Stimulated activated naive CD8-positive, alpha-beta T cell treated with anti-CD3 and anti-CD28 coated beads, Interleukin-15, Interleukin-2, amounts not matched to agents 100 U/mL and 50 U/mL, for 24 hours (primary cell): ENCODE results near the gene PRIM2.
"Not testable (repeated sequence)": the region's sequence is repeated elsewhere in the genome, so short reads cannot be mapped to it uniquely, and the experiment has no call there.

Experiments used
- ATAC-seq: fragments of 150-1000 bp; cut with Tn5 transposase; one replicate; pipeline ENCODE4 v1.10.0; 2021
- DNase-seq: peaks from one replicate; pipeline ENCODE4 v3.0.0; 2021

The PRIM2 gene

DNA sequence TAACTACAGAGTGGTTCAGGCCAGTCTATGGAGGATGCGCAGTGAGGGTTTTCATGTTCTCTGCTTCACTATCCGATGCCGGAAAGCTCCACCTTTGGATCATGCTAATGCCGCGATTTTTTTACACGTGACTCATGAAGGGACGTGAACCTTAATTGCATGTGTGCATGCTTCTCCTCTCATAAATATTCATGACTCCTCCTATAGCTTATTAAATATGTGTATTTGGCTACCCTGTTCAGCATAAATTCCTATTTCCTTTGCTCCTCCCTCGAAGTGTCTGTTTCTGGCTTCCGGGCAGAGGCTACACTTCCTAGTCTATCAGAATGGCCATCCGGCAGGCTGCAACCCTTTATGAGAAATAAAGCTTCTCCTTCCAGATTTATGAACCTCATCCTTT lies 185.0 kb downstream of the PRIM2 start:
- DNase-seq, ATAC-seq: not testable (repeated sequence)

DNA sequence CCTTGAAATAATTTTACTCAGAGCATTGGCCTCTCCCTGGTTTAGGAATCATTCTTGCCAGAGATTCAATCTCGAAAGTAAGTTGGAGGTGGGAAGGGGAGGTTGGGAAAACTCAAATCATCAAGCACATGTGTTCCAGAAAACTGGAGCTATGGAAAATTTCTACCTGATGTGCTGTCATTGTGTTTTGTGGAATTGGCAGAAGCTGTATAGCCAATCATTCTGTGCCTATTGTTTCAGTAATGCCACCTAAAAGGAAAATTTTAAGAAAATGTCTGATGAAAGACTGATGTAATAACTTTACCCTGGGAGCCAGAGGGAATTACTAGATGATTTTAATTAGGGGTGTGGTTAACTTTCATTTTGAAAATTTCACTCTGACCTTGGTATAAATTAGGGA lies 187.8 kb downstream of the PRIM2 start:
- DNase-seq, result not testable (repeated sequence)

DNA sequence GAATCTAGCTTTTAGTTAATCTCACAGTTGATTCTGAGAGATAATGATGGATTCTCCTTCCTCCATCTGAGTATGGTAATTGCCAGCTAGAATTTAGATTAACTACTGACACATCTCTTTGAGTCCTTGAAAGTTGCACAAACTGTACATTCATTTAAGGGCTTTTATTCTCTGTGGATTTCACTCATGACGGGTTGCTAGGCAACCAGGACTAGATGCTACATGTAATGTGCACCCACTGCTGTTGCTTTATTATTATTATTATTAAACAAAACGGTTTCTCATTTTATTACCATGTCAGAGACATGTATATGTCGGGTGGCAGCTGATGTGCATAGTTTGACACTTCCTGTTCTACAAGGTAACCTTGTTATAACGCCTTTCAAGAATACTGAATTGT lies 193.0 kb downstream of the PRIM2 start:
- not testable (repeated sequence) for DNase-seq, ATAC-seq

More for the DNA sequence above, 187.8 kb downstream of the PRIM2 start:
- not testable (repeated sequence) for ATAC-seq

DNA sequence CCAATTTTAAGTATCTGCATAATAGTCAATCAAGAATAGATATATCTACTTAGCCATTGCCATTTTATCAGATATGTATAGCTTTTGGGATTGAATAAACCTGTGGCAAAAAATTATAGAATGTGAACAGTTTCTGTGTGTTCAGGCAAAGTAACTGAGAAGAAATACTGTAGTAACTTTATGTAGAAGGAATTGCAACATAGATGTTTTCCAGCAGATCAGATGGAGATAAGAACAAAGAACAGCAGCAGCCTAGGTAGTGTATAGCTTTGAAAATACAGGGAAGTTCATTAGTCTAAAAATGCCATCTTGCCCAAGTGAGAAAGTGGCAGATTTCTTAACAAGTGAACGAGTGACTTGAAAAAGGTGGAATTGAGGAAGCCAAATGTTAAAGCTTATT lies 197.7 kb downstream of the PRIM2 start:
- ATAC-seq, DNase-seq: not testable (repeated sequence)

DNA sequence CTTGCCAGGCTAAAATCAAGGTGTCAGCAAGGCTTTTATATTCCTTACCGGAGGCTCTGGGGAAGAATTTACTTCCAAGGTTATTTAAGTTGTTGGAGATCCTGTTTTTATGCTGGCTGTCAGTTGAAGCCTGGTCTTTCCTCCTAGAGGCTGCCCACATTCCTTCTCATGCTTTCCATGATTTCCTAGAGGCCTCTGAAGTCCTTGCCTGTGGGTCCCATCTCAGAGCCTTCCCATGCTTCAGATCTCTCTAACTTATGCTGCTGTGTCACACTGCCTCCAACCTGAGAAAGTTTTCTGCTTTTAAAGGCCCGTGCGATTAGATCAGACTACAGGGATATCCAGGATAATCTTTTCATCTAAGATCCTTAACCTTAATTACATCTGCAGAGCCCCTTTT lies 198.4 kb downstream of the PRIM2 start:
- not testable (repeated sequence) for DNase-seq, ATAC-seq

DNA sequence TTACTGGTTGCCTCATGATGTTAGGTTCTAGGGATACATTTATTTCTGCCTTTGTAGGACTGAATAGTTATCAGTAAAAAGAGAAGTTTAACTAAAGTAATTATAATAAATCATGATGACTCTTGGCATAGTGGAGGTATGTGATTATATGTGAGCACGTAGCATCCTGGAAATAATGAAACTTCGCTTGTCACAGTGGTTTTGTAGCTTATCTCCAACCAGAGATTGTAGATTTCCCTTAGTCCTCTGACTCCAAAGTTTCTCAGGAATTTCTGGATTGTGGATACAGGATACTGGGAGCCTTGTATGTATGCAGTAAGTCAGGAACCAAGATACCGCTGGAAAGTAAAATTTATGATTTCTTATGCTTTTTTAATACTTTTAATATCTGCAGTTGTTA lies 199.3 kb downstream of the PRIM2 start:
- DNase-seq, ATAC-seq: not testable (repeated sequence)

DNA sequence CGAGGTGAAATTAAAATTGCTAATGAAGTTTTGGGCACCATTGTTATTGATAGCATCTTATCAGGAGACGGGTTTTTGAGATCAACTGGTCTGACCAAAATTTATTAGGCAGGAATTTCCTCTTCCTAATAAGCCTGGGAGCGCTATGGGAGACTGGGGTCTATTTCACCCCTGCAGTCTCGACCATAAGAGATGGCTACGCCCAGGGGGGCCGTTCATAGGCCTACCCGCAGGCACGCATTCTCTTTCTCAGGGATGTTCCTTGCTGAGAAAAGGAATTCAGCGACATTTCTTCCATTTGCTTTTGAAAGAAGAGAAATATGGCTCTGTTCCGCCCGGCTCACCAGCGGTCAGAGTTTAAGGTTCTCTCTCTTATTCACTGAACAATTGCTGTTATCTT lies 201.8 kb downstream of the PRIM2 start:
- ATAC-seq, DNase-seq: not testable (repeated sequence)

DNA sequence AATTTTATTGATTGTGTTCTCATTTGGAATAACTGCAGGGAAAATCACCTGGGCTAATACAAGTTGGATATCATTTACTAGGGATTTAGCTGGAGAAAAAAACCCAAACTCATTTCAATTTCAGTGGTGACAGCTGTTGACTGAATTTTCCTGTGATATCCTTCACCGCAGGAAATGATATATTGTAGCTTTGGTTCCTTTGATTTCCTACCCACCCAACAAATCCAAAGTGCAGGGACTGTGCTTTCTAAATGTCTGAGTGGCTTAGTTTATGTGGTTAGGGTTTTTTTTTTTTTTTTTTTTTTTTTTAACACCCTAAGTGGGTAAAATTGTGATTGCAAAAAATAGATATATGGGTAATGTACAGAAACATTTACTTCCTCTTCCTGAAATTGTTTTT lies 203.7 kb downstream of the PRIM2 start:
- DNase-seq, result not testable (repeated sequence)

DNA sequence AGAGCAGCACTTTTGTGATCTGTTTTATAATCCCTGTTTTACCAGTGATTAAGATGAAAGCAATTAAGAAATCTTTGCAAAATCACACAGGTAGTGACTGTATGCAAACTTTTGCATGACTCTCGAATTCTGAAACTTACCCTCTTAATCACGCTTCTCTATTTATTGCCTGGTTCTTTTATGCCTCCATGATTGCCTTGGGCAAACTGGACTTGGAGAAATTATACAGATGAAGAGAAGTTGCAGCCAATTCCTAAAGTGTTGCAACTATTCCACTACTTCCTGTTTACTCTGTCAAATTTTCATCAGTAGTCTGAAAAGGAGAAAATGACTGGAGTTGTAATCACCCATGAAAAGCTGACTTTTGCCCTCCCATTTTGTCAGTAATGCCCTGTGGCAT lies 205.8 kb downstream of the PRIM2 start:
- not testable (repeated sequence) for DNase-seq, ATAC-seq

More for the DNA sequence above, 203.7 kb downstream of the PRIM2 start:
- not testable (repeated sequence) for ATAC-seq

DNA sequence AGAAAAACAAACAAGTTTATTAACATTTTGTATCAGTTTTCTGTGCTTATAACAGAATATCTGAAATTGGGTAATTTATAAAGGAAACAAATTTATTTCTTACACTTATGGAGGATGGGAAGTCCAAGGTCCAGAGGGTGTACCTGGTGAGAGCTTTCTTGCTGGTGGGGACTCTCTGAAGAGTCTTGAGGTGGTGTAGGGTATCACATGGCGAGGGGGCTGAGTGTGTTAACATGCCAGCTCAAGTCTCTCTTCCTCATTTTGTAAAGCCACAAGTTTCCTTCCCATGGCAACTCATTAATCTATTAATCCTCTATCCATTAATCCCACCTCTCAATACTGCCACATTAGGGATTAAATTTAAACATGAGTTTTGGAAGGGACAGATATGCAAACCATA lies 212.3 kb downstream of the PRIM2 start:
- DNase-seq, ATAC-seq: not testable (repeated sequence)

DNA sequence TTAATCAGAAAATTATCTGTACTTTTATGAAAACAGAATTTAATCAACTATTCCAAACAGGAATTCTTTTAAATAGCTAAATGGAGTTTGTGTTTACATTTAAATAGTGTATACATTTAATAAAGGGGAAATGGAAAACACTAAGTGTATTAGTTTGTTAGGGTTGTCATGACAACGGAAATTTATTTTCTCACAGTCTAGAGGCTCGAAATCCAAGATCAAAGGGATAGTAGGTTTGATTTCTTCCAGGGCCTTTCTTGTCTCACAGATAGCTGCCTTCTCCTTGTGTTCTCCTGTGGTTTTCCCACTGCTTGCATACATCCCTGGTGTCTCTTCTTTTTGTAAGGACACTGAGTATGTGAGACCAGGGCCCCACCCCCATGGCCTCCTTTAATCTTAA lies 215.2 kb downstream of the PRIM2 start:
- DNase-seq, ATAC-seq: not testable (repeated sequence)

DNA sequence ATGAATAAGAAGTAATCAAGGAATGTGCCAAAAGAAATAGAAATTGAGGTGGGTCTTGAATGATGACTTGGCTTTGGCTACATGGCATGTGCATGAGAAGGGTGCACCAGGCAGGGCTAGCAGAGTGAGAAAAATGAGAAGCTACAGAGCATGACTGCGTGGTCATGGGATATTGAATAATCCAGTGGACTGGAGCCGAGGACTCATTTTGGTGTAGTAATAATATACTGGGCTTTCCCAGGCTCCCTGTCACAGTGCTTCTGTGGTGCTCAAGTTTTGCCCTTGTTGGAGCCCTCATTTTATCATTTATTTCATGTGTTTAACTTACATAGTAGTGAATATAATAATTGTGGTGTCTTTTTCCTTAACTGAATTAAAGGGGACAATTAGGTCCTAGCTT lies 217.7 kb downstream of the PRIM2 start:
- not testable (repeated sequence) for DNase-seq, ATAC-seq

DNA sequence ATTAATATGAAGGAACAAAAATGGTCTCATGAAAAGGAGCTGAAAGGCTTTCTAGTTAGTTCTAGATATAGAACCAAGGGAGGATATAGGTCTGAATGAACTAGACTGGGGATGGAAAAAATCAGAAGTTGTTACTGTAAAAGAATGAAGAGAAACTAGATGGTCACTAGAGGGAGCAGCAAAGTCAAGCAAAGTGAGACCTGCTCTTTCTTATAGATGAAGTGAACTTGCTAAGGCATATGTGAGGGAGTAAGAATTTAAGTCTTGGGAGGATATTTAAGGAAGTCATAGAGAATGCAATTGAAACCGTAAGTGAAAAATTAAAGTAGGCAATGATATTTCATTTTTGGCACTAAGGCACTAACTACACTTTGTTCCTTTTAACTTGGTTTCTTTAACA lies 218.6 kb downstream of the PRIM2 start:
- DNase-seq, ATAC-seq: not testable (repeated sequence)

DNA sequence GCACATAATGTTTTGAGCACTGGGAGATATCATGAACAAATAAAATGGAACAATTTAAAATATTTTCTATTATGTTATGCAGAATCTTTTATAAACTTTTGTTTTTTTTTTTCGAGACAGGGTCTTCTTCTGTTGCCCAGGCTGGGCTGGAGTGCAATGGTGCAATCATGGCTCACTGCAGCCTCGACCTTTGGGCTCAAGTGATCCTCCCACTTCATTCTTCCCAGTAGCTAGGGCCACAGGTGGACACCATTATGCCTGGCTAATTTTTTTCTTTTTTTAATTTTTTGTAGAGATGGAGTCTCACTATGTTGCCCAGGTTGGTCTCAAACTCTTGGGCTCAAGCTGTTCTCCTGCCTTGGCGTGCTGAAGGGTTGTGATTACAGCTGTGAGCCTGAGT lies 220.5 kb downstream of the PRIM2 start:
- not testable (repeated sequence) for ATAC-seq, DNase-seq

DNA sequence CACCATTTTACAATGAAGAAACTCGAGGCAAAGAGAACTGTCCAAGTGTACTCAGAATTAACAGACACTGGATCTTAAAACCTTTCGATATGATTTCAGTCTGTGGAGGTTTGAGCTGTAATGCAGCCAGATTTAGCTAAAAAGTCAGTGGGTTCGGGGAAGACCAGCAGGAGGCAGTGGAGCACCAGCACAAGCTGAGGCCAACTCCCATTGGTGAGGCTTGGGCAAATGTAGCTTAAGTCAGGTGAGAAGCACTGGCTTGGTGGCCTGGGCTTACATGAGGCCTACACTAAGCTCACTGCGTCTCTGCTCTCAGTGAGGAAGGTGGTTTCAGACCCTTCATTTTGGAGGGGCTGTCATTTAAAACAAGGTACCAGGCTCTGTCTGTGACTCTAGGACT lies 234.5 kb downstream of the PRIM2 start:
- not testable (repeated sequence) for DNase-seq, ATAC-seq

DNA sequence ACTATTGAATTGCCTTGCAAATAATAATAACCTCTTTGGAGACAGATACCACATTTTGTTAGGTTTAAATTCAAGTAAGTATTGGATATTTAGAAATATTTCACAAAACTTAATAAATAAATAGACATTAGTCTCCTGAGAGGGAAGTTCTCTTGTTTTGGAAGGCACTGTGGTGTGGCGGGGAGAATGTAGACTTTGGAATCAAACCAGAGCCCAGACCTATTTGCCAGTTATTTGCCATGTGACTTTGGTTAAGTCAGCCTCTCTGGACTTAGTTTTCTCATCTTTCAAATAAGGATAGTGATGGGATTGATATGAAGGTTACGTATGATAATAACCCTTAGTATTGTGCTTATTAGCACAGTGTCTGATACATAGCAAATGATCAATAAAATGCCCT lies 240.4 kb downstream of the PRIM2 start:
- ATAC-seq, DNase-seq: not testable (repeated sequence)

DNA sequence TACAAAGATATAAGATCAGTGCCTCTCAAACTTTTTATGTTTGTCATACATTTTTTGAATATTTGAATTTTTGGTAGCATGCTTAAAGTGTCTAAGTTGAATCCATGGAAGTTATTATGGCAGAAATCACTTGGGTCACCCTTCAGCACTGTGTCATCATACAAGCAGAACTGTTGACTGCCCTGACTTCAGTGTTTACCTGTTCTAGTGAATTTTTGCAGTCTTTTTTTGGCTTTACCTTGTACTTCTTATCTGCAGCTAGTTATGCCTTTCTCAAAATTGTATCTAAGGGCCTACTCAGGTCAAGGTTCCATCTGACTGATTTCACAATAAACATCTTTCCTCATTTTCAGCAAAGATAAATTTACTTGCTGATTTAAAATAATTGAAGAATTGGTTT lies 241.7 kb downstream of the PRIM2 start:
- DNase-seq, ATAC-seq: not testable (repeated sequence)

DNA sequence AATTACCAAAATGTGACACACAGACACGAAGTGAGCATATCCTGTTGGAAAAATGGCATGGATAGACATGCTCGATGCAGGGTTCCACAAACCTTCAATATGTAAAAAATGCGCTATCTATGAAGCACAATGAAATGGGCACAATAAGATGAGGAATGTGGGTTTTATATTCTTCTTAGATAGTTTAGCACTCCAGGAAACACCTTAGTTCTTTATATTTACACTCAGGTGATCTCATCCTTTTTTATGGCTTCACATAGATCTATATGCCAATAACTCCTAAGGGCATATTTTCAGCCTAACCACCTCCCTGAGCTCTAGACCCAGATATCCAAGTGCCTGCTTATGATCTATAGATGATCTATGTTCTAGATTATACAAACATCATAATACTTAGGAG lies 244.8 kb downstream of the PRIM2 start:
- not testable (repeated sequence) for ATAC-seq, DNase-seq

DNA sequence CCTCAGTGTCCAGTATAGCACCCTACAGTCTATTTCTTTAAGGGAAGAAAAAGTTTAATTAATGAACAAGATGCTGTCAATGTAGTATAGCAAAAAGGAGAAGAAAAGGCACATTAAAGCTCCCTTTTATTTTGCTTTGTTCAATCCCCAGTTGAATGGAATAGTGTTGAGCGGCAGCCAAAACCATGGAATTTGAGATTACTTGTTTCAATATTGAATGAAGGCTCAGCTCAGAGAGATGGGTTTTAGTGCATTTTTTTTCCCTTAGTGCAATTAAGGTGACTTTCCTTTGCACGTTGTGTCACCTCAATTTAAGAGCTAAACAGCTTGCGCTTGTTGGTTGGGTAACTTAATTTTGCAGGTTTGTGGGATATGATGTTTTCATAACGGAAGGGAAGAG lies 254.7 kb downstream of the PRIM2 start:
- not testable (repeated sequence) for DNase-seq, ATAC-seq

DNA sequence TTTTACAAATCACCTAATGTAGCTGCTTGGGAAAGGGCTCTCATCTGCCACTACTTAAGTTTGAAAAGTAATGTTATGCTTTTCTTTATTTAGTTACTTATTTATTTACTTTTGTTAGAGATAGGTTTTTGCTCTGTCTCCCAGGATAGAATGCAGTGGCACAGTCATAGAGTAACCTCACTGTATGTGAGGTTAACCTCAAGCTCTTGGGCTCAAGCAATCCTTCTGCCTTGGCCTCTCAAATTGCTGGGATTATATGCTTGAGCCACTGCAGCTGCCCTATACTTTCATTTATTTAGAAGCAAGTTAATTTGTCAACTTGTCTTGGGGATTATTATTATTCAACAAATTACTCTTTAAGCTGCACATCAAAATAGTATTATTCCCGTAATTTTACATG lies 255.4 kb downstream of the PRIM2 start:
- not testable (repeated sequence) for ATAC-seq

DNA sequence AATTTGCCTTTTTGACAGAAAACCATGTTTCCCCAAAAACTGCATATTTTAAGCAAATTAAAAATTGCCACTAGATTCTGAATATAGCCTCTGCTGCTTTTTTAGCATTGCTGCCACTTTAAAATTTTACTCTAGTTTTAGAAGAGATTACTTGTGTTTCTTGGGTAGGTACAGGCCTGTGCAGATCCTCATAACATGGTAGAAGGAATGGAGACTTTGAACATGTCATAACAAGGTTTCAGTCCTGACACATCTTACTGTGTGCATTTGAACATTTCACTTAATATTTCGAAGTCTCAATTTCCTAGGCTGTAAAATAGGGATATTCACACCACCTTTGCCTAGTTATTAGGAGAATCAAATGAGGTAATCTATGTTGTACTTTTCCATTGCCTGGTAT lies 259.6 kb downstream of the PRIM2 start:
- not testable (repeated sequence) for DNase-seq, ATAC-seq

More for the DNA sequence above, 255.4 kb downstream of the PRIM2 start:
- DNase-seq, result not testable (repeated sequence)

DNA sequence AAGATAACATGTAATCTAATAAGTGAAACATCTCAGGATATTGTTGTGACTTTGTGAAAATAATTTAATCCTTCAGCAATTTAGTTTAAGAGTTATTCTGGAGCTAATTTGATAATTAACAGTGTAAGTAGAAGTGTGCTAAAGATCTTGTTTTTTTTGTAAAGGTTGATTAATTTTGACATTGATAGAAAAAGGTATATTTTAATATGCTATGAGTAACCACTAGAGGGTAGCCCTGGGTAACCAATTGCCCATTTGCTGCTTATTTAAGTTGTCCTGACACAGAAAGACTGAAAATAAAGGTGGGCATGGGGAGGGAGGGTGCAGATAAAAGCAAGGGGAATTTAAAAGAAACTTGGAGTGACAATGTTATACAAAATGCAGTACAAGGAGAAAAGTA lies 262.1 kb downstream of the PRIM2 start:
- DNase-seq, ATAC-seq: not testable (repeated sequence)

DNA sequence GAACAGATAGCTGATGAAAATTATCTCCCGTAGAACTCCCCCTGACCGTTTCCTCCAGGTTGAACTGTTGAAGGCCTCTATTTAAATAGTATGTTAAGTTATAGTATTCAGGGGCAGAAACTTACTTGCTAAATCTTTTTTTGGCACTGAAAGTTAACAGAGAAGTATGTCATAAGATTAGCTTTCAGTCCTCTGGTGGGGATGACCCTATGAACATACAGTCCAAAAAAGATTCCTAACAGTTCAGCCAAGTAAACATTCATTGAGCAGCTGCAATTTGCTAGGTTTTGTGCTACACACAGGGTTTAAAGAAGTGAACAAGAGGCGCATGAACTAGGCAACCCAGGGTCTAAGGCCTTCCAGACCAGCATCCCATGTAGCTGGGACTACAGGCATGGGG lies 264.2 kb downstream of the PRIM2 start:
- DNase-seq, ATAC-seq: not testable (repeated sequence)

DNA sequence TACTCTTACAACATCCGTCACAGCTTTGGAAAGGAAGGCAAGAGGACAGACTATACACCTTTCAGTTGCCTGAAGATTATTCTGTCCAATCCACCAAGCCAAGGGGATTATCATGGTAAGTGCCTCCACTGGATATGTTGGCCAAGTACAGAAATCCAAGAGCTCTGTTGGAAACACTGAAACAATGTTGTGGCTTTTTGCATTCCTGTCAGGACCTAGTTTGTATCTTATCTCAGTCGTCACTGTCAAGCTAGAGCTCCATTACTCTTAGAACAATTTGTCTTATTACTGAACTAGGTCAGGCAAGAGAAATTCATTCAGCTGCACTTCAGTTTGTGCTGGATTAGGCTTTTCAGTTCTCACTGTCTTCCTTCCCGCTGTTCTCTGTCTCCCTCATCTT lies 283.7 kb downstream of the PRIM2 start:
- not testable (repeated sequence) for ATAC-seq, DNase-seq
